Activated naive CD8-positive, alpha-beta T cell treated with anti-CD3 and anti-CD28 coated beads for 36 hours (primary cell): ENCODE data around the gene RD3L. TPM values are rescaled to one million over a fixed set of nuclear protein-coding genes. Genes with fewer than 3 reads are reported as not detected.
A peak's percentile ranks its signal among the peaks of the same experiment; 100 is the strongest.
"Not testable (repeated sequence)": the region's sequence is repeated elsewhere in the genome, so short reads cannot be mapped to it uniquely, and the experiment has no call there.

Experiments used
- DNase-seq: peaks from one replicate; pipeline ENCODE4 v3.0.0; 2021
- H3K27ac Mint-ChIP-seq: one replicate; pipeline ENCODE4 v1.8.0; 2022; ENCODE audit warnings: mild to moderate bottlenecking, moderate library complexity, mixed read lengths
- H3K27me3 Mint-ChIP-seq: one replicate; pipeline ENCODE4 v1.8.0; 2022; ENCODE audit warnings: mild to moderate bottlenecking, mixed read lengths
- H3K36me3 Mint-ChIP-seq: one replicate; pipeline ENCODE4 v1.8.0; 2021; ENCODE audit warnings: mild to moderate bottlenecking, mixed read lengths
- H3K4me1 Mint-ChIP-seq: one replicate; pipeline ENCODE4 v1.8.0; 2021; ENCODE audit warnings: mixed read lengths
- H3K4me3 Mint-ChIP-seq: one replicate; pipeline ENCODE4 v1.8.0; 2022; ENCODE audit warnings: mild to moderate bottlenecking, moderate library complexity, mixed read lengths
- H3K9me3 Mint-ChIP-seq: one replicate; pipeline ENCODE4 v1.8.0; 2022; ENCODE audit warnings: mixed read lengths
- total RNA-seq, 2 experiments: library from RNA; stranded (reverse); gene quantifications; one replicate each; pipeline ENCODE4 v1.2.3, GENCODE V29; 2021

Gene RD3L
- total RNA-seq, 2 experiments from 2014 or later, result not detected

GRCh38 chr14:103941462-103941861 is 867 bp downstream of the RD3L start:
- H3K4me1 Mint-ChIP-seq, result no peaks in the 10 kb centered on the region
- peaks cover 32% of the 10 kb centered on the region for H3K27me3 Mint-ChIP-seq
- no peak overlapping the region for H3K27ac Mint-ChIP-seq
- no peak for DNase-seq
- H3K36me3 Mint-ChIP-seq, result no peaks in the 10 kb centered on the region
- no peaks in the 10 kb centered on the region for H3K9me3 Mint-ChIP-seq
- H3K4me3 Mint-ChIP-seq, result no peak overlapping the region

- peaks cover 4% of the 10 kb centered on the region for H3K27me3 Mint-ChIP-seq
- H3K9me3 Mint-ChIP-seq, result no peaks in the 10 kb centered on the region
- H3K27ac Mint-ChIP-seq, result no peak overlapping the region
- no peak overlapping the region for H3K4me3 Mint-ChIP-seq
- peaks cover 6% of the 10 kb centered on the region for H3K4me1 Mint-ChIP-seq
- no peaks in the 10 kb centered on the region for H3K36me3 Mint-ChIP-seq
- no peak for DNase-seq
Measured at GRCh38 chr14:103935102-103935501, 7.2 kb downstream of the RD3L start.

GRCh38 chr14:103932791-103933490 is 9.4 kb downstream of the RD3L start:
- Mint-ChIP-seq H3K4me3 (no peak overlapping the region), H3K27ac (no peak overlapping the region), H3K36me3 (no peaks in the 10 kb centered on the region), H3K27me3 (no peaks in the 10 kb centered on the region), H3K4me1 (peaks cover 6% of the 10 kb centered on the region), H3K9me3 (no peaks in the 10 kb centered on the region)
- no peak for DNase-seq

- Mint-ChIP-seq H3K27ac (peak overlapping the region; percentile 6), H3K9me3 (no peaks in the 10 kb centered on the region), H3K4me1 (peaks cover 6% of the 10 kb centered on the region), H3K27me3 (no peaks in the 10 kb centered on the region), H3K4me3 (no peak overlapping the region), H3K36me3 (no peaks in the 10 kb centered on the region)
- no peak for DNase-seq
Measured at GRCh38 chr14:103931422-103931821, 10.9 kb downstream of the RD3L start.

- peaks cover 6% of the 10 kb centered on the region for H3K4me1 Mint-ChIP-seq
- no peak overlapping the region for H3K4me3 Mint-ChIP-seq
- DNase-seq, result no peak
- no peaks in the 10 kb centered on the region for H3K36me3 Mint-ChIP-seq
- no peaks in the 10 kb centered on the region for H3K9me3 Mint-ChIP-seq
- no peaks in the 10 kb centered on the region for H3K27me3 Mint-ChIP-seq
- no peak overlapping the region for H3K27ac Mint-ChIP-seq
Measured at GRCh38 chr14:103930051-103930604, 12.2 kb downstream of the RD3L start.

DNA sequence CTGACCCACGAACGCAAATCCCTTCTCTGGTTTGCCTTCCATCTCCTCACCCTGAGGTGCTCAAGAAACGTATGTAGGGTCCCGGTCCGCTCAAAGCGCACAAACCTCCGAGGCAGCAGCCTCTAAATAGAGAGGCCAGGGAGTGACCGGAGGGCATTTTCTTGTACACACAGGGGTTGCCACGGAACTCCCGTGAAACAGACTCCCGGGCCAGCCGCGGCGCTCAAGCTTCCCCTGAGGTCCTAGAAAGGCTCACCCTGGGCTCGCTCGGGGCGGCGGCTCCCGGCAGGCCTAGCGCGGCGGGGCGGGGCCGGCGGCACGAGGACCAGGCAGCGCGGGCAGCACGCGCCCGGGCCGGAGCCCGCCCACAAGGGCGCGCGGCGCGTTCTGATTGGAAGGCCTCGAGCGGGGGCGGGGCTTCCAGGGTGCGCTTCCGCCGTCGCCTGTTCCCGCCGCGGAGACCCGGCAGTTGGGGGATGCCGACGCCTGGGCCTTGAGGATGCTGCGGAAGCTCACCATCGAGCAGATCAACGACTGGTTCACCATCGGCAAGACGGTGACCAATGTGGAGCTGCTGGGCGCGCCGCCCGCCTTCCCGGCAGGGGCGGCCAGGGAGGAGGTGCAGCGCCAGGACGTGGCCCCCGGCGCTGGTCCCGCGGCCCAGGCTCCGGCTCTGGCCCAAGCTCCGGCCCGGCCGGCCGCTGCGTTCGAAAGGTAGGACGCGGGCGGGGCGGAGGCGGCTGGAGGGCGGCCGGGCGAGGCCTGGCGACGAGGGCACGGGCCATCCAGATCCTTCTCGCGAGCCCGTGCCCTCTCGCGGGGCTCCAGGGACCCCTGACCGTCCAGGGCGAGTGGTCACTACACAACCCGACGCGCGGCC is 14.1 kb downstream of the RD3L start, which contains the start of gene TDRD9:
TDRD9 (plus strand) TSS at position 446 of the 880 bp plus-strand sequence; CDS start at position 500, 54 bp downstream.
- no peaks in the 10 kb centered on the region for H3K9me3 Mint-ChIP-seq
- no peaks in the 10 kb centered on the region for H3K36me3 Mint-ChIP-seq
- peaks cover 4% of the 10 kb centered on the region for H3K4me1 Mint-ChIP-seq
- H3K27ac Mint-ChIP-seq, result no peak within 1 kb of the TSS
- peaks cover 8% of the 10 kb centered on the region for H3K27me3 Mint-ChIP-seq
- no peak within 1 kb of the TSS for H3K4me3 Mint-ChIP-seq
- no peak for DNase-seq

- H3K27ac Mint-ChIP-seq, result no peak overlapping the region
- H3K4me3 Mint-ChIP-seq, result no peak overlapping the region
- peaks cover 4% of the 10 kb centered on the region for H3K4me1 Mint-ChIP-seq
- no peaks in the 10 kb centered on the region for H3K36me3 Mint-ChIP-seq
- no peaks in the 10 kb centered on the region for H3K9me3 Mint-ChIP-seq
- DNase-seq, result no peak
- peaks cover 13% of the 10 kb centered on the region for H3K27me3 Mint-ChIP-seq
Measured at GRCh38 chr14:103927566-103927965, 14.8 kb downstream of the RD3L start.

DNA sequence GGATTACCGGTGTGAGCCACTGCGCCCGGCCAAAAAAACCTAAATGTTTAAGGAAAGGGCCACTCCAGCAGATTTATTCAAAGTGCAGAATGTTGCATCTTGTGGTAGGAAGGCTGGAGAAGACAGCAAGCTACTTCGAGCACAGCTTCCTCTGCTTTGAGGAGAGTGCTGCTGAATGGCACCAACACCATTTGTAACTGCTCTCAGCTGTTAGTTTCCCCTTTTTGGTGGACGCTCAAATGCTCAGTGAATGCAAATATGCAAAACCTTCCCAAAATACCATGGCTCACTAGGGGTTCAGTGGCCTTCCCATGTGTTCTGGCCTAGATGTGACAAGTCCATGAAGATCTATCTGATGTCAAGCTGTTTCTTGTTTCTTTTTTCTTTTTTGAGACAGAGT is 17.0 kb downstream of the RD3L start:
- Mint-ChIP-seq H3K4me3 (no peak overlapping the region), H3K27me3 (peaks cover 13% of the 10 kb centered on the region), H3K9me3 (no peaks in the 10 kb centered on the region), H3K27ac (no peak overlapping the region), H3K4me1 (peaks cover 3% of the 10 kb centered on the region), H3K36me3 (peaks cover 5% of the 10 kb centered on the region)
- DNase-seq, result no peak

DNA sequence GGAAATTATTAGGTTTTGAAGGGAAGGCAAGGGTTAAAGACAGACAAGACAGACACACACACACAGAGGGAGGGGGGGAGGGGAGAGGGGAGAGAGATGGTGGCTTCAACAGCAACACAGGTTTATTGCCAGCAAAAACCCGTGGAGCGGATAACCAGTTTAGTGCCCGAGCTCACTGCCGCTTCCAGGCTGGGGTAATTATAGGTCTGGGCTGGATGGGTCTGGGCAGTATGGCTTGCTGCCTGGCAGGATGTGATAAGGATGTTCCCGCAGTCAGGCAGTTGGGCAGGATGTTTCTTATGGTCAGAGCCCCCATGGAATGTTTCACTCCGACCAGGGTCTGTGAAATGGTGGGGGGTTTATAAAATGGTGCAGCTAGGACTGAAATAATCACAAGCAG is 18.5 kb downstream of the RD3L start:
- peaks cover 7% of the 10 kb centered on the region for H3K4me1 Mint-ChIP-seq
- H3K36me3 Mint-ChIP-seq, result peaks cover 6% of the 10 kb centered on the region
- no peaks in the 10 kb centered on the region for H3K9me3 Mint-ChIP-seq
- H3K27me3 Mint-ChIP-seq, result peaks cover 13% of the 10 kb centered on the region
- DNase-seq, result no peak
- no peak overlapping the region for H3K4me3 Mint-ChIP-seq
- no peak overlapping the region for H3K27ac Mint-ChIP-seq

GRCh38 chr14:103921855-103922200 is 20.5 kb downstream of the RD3L start:
- H3K36me3 Mint-ChIP-seq, H3K9me3 Mint-ChIP-seq, DNase-seq, H3K27ac Mint-ChIP-seq: not testable (repeated sequence)
- Mint-ChIP-seq H3K27me3 (peaks cover 13% of the 10 kb centered on the region), H3K4me1 (peaks cover 13% of the 10 kb centered on the region), H3K4me3 (peak overlapping the region; percentile 95)

DNA sequence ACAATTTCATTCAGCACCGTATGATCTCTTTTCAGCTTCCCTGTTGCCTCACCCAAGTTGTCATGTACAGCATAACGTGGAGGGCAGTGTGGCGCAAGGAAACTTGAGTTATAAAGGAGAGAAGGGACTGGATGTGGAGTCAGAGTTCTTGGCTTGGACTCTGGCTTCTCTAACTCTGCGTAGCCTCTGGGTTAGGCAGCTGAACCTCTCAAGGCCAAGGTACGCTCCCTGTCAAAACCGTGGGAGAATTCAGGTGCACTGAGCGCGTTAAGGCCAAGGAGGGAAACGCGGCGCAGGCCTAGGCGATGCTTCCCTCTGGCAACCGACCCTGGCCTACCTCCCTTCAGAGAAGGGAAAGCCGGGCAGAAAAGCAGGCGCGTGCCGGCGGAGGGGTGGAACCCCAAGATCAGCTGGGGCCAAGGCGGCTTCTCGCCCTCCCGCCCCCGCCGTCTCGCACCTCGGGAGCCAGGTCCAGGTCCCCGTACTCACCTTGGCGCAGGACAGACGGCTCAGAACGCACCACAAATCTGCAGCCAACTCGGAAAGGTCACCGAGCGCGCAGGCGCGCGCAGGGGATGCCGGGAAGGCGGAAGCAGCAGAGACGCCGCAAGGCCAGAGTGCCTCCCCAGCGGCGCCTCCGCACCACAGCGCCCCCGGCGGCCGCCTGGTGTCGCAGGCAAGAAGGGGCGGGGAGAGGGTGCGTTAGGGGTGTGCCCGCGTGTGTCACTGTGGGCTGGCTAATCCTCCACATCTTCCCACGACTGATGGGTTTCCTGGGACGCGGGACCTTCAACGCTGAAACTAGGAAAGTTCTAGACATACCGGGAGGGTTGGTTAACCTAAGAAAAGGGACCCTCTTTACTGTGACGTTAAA is 21.1 kb downstream of the RD3L start:
- Mint-ChIP-seq H3K4me3 (peak overlapping the region; percentile 95), H3K4me1 (peaks cover 15% of the 10 kb centered on the region), H3K9me3 (no peaks in the 10 kb centered on the region), H3K36me3 (peaks cover 6% of the 10 kb centered on the region), H3K27ac (peak overlapping the region; percentile 85), H3K27me3 (peaks cover 13% of the 10 kb centered on the region)
- DNase-seq, result peak; percentile 98

- Mint-ChIP-seq H3K9me3 (no peaks in the 10 kb centered on the region), H3K36me3 (peaks cover 16% of the 10 kb centered on the region), H3K27ac (peak overlapping the region; percentile 51), H3K27me3 (no peaks in the 10 kb centered on the region), H3K4me3 (no peak overlapping the region), H3K4me1 (peaks cover 22% of the 10 kb centered on the region)
- no peak for DNase-seq
Measured at GRCh38 chr14:103916636-103917262, 25.6 kb downstream of the RD3L start.

GRCh38 chr14:103915616-103916015 is 26.7 kb downstream of the RD3L start:
- Mint-ChIP-seq H3K27ac (peak overlapping the region; percentile 37), H3K9me3 (no peaks in the 10 kb centered on the region), H3K4me1 (peaks cover 20% of the 10 kb centered on the region), H3K36me3 (peaks cover 12% of the 10 kb centered on the region), H3K27me3 (no peaks in the 10 kb centered on the region), H3K4me3 (no peak overlapping the region)
- DNase-seq, result no peak

DNA sequence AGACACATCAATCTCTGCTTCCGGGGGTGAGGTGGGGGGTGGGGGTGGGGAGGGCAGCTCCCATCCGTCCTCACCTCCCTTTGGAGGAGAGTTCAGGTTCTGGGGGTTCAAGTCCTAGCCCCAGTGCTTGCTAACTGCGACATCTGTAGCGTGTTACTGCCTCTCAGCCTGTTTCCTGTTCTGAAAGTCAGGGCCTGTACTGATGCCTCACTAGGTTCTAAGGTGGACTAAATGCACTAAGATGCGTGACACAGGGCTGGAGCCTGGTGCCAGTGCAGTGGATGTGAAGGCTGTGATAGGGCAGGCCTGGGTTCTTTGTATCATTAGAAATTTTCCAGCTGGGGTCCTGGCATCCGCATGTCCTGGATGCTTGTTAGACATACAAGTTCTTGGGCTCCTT is 31.3 kb downstream of the RD3L start:
- no peaks in the 10 kb centered on the region for H3K9me3 Mint-ChIP-seq
- peaks cover 14% of the 10 kb centered on the region for H3K36me3 Mint-ChIP-seq
- no peak overlapping the region for H3K4me3 Mint-ChIP-seq
- H3K27ac Mint-ChIP-seq, result no peak overlapping the region
- H3K27me3 Mint-ChIP-seq, result no peaks in the 10 kb centered on the region
- peaks cover 19% of the 10 kb centered on the region for H3K4me1 Mint-ChIP-seq
- no peak for DNase-seq
